Stimulated activated CD4-positive, alpha-beta T cell treated with anti-CD3 and anti-CD28 coated beads, TNF-alpha, amount 100 ng/mL, for 24 hours (primary cell): ENCODE data around the gene KIR2DL1.
"Not testable (repeated sequence)": the region's sequence is repeated elsewhere in the genome, so short reads cannot be mapped to it uniquely, and the experiment has no call there.

ENCODE experiments used
- DNase-seq, 3 experiments: peaks; one replicate each; pipeline ENCODE4 v3.0.0-alpha.2; 2020; ENCODE audit warnings: low read depth in 3 of 3

Gene KIR2DL1

DNA sequence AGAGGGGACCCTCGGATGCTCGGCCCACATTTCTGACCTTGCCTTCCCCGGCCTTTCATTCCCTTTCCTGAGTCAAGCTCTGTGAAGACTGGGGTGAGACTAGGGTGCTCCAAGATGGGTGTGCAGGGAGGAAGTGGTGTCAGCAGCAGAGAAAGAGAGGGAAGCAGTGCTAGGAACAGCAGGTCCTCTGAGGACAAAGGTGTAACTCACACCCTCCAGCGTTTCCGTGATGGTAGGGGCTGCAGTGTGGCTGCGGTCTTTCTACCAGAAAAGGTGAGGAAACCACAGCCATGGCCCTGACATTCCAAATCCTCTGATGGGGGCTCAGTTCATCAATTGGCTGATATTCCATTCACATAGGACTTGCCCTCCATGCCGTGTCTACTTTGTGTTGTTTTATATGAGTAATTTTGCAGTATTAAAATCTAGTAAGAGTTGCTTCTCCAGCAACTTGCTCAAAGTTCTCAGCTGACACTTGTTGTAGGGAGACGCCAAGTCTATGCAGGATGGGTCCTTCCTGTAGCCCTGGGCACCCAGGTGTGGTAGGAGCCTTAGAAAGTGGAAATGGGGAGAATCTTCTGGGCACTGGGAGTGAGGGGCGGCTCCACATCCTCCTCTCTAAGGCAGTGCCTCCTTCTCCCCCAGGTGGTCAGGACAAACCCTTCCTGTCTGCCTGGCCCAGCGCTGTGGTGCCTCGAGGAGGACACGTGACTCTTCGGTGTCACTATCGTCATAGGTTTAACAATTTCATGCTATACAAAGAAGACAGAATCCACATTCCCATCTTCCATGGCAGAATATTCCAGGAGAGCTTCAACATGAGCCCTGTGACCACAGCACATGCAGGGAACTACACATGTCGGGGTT is 48.3 kb downstream of the KIR2DL1 start:
- no peak for DNase-seq

DNA sequence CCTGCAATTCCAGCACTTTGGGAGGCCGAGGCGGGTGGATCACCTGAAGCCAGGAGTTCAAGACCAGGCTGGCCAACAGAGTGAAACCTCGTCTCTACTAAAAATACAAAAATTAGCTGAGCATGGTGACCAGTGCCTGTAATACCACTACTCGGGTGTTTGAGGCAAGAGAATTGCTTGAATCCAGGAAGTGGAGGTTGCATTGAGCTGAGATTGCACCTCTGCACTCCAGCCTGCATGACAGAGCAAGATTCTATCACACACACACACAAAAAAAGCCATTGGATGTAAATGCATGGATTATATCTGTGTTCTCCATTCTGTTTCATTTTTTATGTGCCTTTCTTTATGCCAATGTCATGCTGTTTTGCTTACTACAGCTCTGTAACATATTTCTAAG is 54.8 kb downstream of the KIR2DL1 start:
- DNase-seq: not testable (repeated sequence)

DNA sequence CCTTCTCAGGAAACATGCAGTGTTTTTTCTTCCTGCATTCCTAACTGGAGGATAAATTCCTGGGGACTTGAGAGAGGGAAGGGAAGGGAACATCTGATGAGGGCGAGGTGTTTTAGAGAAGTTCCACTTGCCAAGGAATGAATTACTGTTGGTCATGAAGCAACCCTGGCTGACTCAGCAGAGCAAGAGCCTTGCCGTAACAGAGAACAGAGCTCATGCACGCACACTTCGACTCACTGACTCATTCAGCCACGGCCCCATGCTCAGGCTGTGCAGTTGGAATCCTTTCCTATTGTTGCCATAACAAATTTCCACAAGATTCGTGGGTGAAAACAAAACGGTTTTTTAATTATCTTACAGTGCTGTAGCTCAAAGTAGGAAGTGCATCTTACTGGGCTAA is 55.7 kb downstream of the KIR2DL1 start:
- not testable (repeated sequence) for DNase-seq

DNA sequence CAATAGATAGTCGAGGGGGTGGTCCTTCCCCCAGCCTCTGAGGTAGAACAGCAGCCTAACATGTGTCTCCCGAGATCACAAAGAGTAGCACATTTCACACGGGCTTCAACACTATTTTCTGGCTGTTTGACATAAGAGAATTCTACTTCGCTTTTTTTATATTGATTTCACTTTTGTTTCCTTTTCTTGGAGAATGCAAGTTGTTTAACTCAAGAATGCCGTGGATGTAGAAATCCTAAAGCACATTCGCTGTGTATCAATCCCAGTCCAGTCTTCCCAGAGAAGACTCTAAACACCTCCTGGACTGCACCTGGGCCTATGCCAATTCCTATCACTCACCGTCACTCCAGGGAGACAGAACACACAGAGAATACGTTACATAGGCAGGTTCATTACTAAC is 58.5 kb downstream of the KIR2DL1 start:
- DNase-seq: not testable (repeated sequence)

DNA sequence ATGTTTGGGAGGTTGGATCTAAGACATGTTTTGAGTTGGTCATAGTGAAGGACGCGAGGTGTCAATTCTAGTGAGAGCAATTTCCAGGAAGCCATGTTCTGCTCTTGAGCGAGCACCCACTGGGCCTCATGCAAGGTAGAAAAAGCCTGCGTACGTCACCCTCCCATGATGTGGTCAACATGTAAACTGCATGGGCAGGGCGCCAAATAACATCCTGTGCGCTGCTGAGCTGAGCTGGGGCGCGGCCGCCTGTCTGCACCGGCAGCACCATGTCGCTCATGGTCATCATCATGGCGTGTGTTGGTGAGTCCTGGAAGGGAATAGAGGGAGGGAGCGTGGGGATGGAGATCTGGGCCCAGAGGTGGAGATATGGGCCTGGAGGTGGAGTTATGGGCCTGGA is 62.9 kb downstream of the KIR2DL1 start, which contains the start of gene KIR2DS4:
Gene KIR2DS4 (plus strand): TSS at position 181 of the 400 bp plus-strand sequence.
- DNase-seq: not testable (repeated sequence)
